PC-3 (cell line): ENCODE measurements around the gene FST. TPM values are rescaled to one million over a fixed set of nuclear protein-coding genes. Genes with fewer than 3 reads are reported as not detected.
A peak's percentile ranks its signal among the peaks of the same experiment; 100 is the strongest.

ENCODE experiments used
- ATAC-seq: fragments of 200-7000 bp; cut with Tn5 transposase; 2 replicates; pipeline ENCODE4 v1.9.1; 2020; ENCODE audit warnings: mild to moderate bottlenecking, moderate library complexity
- BruUV-seq: library from RNA; stranded (reverse); fragments of 400-500 nt; replicated peaks from 2 replicates; lab custom pipeline; 2021; lab: Mats Ljungman, UMichigan
- CTCF ChIA-PET: fragments of 300-600 bp; sonication (Branson Sonifier 250); formaldehyde crosslinking; loops from one replicate; lab custom pipeline; 2022; ENCODE audit warnings: antibody characterized with exemption; lab: Charles Lee
- POLR2A ChIA-PET: fragments of 300-600 bp; sonication (Branson Sonifier 250); formaldehyde crosslinking; loops from one replicate; lab custom pipeline; 2022; ENCODE audit warnings: antibody characterized with exemption; ENCODE audit not compliant: unreplicated experiment; lab: Charles Lee
- DNase-seq: peaks from one replicate; pipeline ENCODE4 v3.0.0-alpha.2; 2015
- H2AFZ ChIP-seq: fragments of 300-600 bp; sonication (generic); 2 replicates; pipeline ENCODE4 v1.6.0; 2016; ENCODE audit warnings: antibody characterized with exemption, low read length
- H3F3A ChIP-seq: fragments of 300-600 bp; sonication (generic); one replicate; pipeline ENCODE4 v1.6.0; 2017; ENCODE audit warnings: antibody characterized with exemption, low read length, control low read depth, mild to moderate bottlenecking; ENCODE audit not compliant: unreplicated experiment
- H3K27ac ChIP-seq: fragments of 300-600 bp; sonication (generic); 2 replicates; pipeline ENCODE4 v1.5.1; 2016; ENCODE audit warnings: mild to moderate bottlenecking, low read length
- H3K27me3 ChIP-seq: fragments of 300-600 bp; sonication (generic); 2 replicates; pipeline ENCODE4 v1.6.1; 2016; ENCODE audit warnings: low read length, mixed read lengths
- H3K36me3 ChIP-seq: fragments of 300-600 bp; sonication (generic); 2 replicates; pipeline ENCODE4 v1.6.1; 2016; ENCODE audit warnings: low read depth, mixed run types, low read length, mixed read lengths
- H3K4me1 ChIP-seq: fragments of 300-600 bp; sonication (generic); 2 replicates; pipeline ENCODE4 v1.5.1; 2016; ENCODE audit warnings: low read length; ENCODE audit not compliant: insufficient read depth
- H3K4me2 ChIP-seq: fragments of 300-600 bp; sonication (generic); 2 replicates; pipeline ENCODE4 v1.6.0; 2016; ENCODE audit warnings: low read length
- H3K4me3 ChIP-seq: fragments of 300-600 bp; sonication (generic); 2 replicates; pipeline ENCODE4 v1.5.1; 2016; ENCODE audit warnings: mild to moderate bottlenecking, low read length, mixed read lengths
- H3K79me2 ChIP-seq: fragments of 300-600 bp; sonication (generic); 2 replicates; pipeline ENCODE4 v1.6.1; 2017; ENCODE audit warnings: low read length, mixed read lengths
- H3K9ac ChIP-seq: fragments of 300-600 bp; sonication (generic); 2 replicates; pipeline ENCODE4 v1.6.0; 2016; ENCODE audit warnings: mild to moderate bottlenecking, low read length
- H3K9me2 ChIP-seq: fragments of 300-600 bp; sonication (generic); replicated peaks from 2 replicates; pipeline ENCODE4 v1.6.1; 2016; ENCODE audit warnings: mixed run types, low read length, mixed read lengths
- H3K9me3 ChIP-seq: fragments of 300-600 bp; sonication (generic); 2 replicates; pipeline ENCODE4 v1.6.1; 2016; ENCODE audit warnings: low read length, mixed read lengths
- H4K20me1 ChIP-seq: fragments of 300-600 bp; sonication (generic); 2 replicates; pipeline ENCODE4 v1.6.1; 2016; ENCODE audit warnings: low read length, mixed read lengths
- CTCF ChIP-seq: fragments of 300-600 bp; sonication (generic); conservative IDR thresholded peaks from 2 replicates; pipeline ENCODE4 v1.5.1; 2017; ENCODE audit warnings: antibody characterized with exemption, low read depth, mild to moderate bottlenecking, low read length
- EZH2 ChIP-seq: fragments of 300-600 bp; sonication (generic); IDR thresholded peaks from one replicate; pipeline ENCODE4 v1.6.1; 2017; ENCODE audit warnings: antibody characterized with exemption, mild to moderate bottlenecking, low read length; ENCODE audit not compliant: unreplicated experiment
- EZH2phosphoT487 ChIP-seq: fragments of 300-600 bp; sonication (generic); IDR thresholded peaks from 2 replicates; pipeline ENCODE4 v1.6.1; 2018; ENCODE audit warnings: mild to moderate bottlenecking, antibody characterized with exemption, low read length, borderline replicate concordance
- intact Hi-C: fragments of 100-400 bp; cut with micrococcal nuclease; formaldehyde crosslinking; loops from 2 replicates; pipeline ENCODE4 v1.9.0; 2023
- total RNA-seq: library from RNA; depleted of rRNA; stranded (reverse); fragments of >200 nt; gene quantifications from 2 replicates; pipeline ENCODE4 v1.2.3, GENCODE V29; 2014

Gene FST
- total RNA-seq, 1 experiment from 2014 or later = 403 TPM

DNA sequence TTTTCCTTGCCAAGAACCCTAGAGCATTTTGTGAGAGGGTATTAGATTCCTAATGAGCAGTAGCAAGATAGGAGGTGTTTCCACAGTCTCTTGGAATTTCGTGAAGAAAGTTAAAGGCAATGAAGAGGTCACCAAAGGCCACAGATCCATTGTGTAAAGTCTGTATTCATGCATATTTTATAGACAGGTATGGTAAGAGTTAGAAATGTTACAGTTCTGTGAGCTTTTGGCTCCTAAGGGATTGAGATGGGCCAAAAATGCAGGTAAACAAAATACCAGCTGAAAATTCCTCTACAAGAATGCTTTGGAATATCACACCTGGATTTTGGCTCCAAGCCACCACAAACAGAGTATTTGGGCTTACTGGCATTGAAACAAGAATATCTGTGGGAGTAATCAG lies 47.4 kb upstream of the FST start:
- Histone ChIP-seq H3K27me3 (no peaks in the 10 kb centered on the region), H3K4me3 (no peak overlapping the region), H3K27ac (peak overlapping the region; percentile 20; the same call in 1 of the 2 replicates), H3K9ac (no peak overlapping the region), H3K4me2 (no peak overlapping the region), H3K9me3 (no peaks in the 10 kb centered on the region), H3F3A (no peaks in the 10 kb centered on the region), H2AFZ (no peak overlapping the region), H4K20me1 (no peaks in the 10 kb centered on the region), H3K4me1 (peaks cover 33% of the 10 kb centered on the region), H3K36me3 (no peaks in the 10 kb centered on the region), H3K79me2 (no peaks in the 10 kb centered on the region), H3K9me2 (no peaks in the 10 kb centered on the region)
- intact Hi-C loops = no loop called here
- no peak for DNase-seq
- ChIA-PET POLR2A (interaction anchor here (0.6 kb wide), 1 partner anchor 283 kb away, joined by 3 read pairs; no protein-coding TSS in a partner anchor), CTCF (no interaction called here)
- BruUV-seq = no TSS peak
- TF ChIP-seq CTCF (no peak), EZH2phosphoT487 (no peak), EZH2 (no peak)
- no peak for ATAC-seq

DNA sequence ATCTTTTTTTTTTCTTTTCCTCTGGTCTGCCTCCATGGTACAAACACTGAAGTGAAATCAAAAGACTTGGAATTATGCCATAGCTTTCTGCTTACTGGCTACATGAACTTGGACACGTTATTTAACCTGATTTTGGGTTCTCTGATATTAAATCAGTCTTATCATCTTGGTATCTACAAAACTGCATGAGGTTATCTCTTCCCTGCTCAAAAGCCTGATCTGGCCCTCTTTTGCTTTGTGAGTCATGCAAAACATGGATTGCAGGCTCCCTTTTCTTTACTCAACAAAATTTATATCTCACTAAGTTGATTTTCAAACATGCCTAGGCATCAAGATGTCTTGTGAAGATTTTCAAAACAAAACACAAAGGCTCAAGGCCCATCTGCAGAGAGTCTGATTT lies 45.9 kb upstream of the FST start:
- no peak overlapping the region for H3K27ac ChIP-seq
- BruUV-seq = no TSS peak
- ChIA-PET POLR2A (no interaction called here), CTCF (no interaction called here)
- H4K20me1 ChIP-seq = no peaks in the 10 kb centered on the region
- H3K4me1 ChIP-seq = peaks cover 44% of the 10 kb centered on the region
- TF ChIP-seq EZH2phosphoT487 = no peak
- no peak for TF ChIP-seq EZH2
- no peak for TF ChIP-seq CTCF
- ATAC-seq = no peak
- no peaks in the 10 kb centered on the region for H3K27me3 ChIP-seq
- H2AFZ ChIP-seq = no peak overlapping the region
- H3K4me2 ChIP-seq = no peak overlapping the region
- no peaks in the 10 kb centered on the region for H3K79me2 ChIP-seq
- no peaks in the 10 kb centered on the region for H3K36me3 ChIP-seq
- no peak overlapping the region for H3K4me3 ChIP-seq
- no peak for DNase-seq
- no peaks in the 10 kb centered on the region for H3K9me2 ChIP-seq
- no peaks in the 10 kb centered on the region for H3F3A ChIP-seq
- H3K9ac ChIP-seq = no peak overlapping the region
- intact Hi-C loops = no loop called here
- no peaks in the 10 kb centered on the region for H3K9me3 ChIP-seq

DNA sequence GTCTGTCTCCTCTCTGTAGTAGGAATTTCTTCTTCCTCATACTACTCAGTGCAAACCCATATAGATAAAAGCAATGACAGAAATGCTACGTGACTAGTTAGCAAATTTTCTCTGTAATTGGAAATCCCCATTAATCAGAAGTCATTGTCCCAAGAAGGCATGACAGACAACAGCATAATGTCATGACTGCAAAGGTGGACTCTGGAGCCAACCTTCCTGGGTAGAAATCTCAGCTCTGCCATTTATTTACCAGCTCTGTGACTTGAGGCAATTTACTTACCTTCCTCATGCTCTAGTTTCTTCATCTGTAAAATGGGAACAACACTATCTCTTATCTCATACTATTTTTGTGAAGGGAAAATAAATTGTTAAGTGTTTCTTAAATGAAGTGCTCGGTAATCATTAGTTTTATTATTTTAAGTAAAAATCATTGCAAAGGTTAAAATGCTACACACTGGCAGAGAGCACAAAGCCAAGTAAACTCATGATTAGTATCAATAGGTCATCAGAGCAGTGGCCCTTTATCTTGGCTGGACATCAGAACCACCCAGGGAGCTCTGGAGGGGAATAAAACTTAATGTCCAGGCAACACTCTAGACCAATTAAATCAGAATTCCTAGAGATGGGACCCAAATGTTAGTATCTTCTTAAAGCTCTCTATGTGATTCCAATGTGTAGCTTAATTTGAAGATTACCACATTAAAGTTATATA lies 43.8 kb upstream of the FST start:
- no peaks in the 10 kb centered on the region for H3K9me2 ChIP-seq
- no peak overlapping the region for H3K9ac ChIP-seq
- H2AFZ ChIP-seq = no peak overlapping the region
- H3K9me3 ChIP-seq = no peaks in the 10 kb centered on the region
- no peaks in the 10 kb centered on the region for H3F3A ChIP-seq
- no TSS peak for BruUV-seq
- no peak overlapping the region for H3K4me2 ChIP-seq
- TF ChIP-seq CTCF = no peak
- TF ChIP-seq EZH2 = no peak
- TF ChIP-seq EZH2phosphoT487 = no peak
- intact Hi-C loops = loop anchor here (5.0 kb wide), 1 partner anchor 781 kb away; no protein-coding TSS in a partner anchor
- ChIA-PET POLR2A (no interaction called here), CTCF (no interaction called here)
- no peaks in the 10 kb centered on the region for H4K20me1 ChIP-seq
- ATAC-seq = no peak
- no peaks in the 10 kb centered on the region for H3K27me3 ChIP-seq
- H3K4me3 ChIP-seq = no peak overlapping the region
- no peak overlapping the region for H3K27ac ChIP-seq
- DNase-seq = no peak
- H3K36me3 ChIP-seq = no peaks in the 10 kb centered on the region
- no peaks in the 10 kb centered on the region for H3K79me2 ChIP-seq
- peaks cover 35% of the 10 kb centered on the region for H3K4me1 ChIP-seq
